Gastroesophageal sphincter (tissue), 4 donors: Measurements from ENCODE around the gene TP53TG5. TPM values are rescaled to one million over a fixed set of nuclear protein-coding genes. Genes with fewer than 3 reads are reported as not detected.

Experiments
- ATAC-seq: fragments of 150-250 bp; one replicate; pipeline ENCODE4 v1.9.1; 2016; ENCODE audit warnings: mild to moderate bottlenecking, moderate library complexity
- H3K27ac ChIP-seq, 4 donors: fragments of 200-600 bp; sonication (generic) in 3 of 4; 1 replicate in 3 of 4; 2 replicates in 1 of 4; pipeline ENCODE4 v1.5.1; 2016 to 2019
- H3K27me3 ChIP-seq: fragments of 200-600 bp; sonication (generic); one replicate; pipeline ENCODE4 v1.5.1; 2019
- H3K36me3 ChIP-seq, 2 donors: fragments of 200-600 bp; sonication (generic); one replicate each; pipeline ENCODE4 v1.5.1; 2019; ENCODE audit warnings: control low read depth in 1 of 2
- H3K4me1 ChIP-seq, 3 donors: fragments of 200-600 bp; sonication (generic); 1 replicate in 2 of 3; 2 replicates in 1 of 3; pipeline ENCODE4 v1.5.1; 2016 to 2019; ENCODE audit warnings: control low read depth in 2 of 3
- H3K4me3 ChIP-seq, 2 donors: fragments of 200-600 bp; sonication (generic); one replicate each; pipeline ENCODE4 v1.5.1; 2019; ENCODE audit warnings: mild to moderate bottlenecking in 1 of 2, moderate library complexity in 1 of 2
- H3K9me3 ChIP-seq, 3 donors: fragments of 200-600 bp; sonication (generic); one replicate each; pipeline ENCODE4 v1.5.1; 2017 to 2019; ENCODE audit warnings: control low read depth in 2 of 3
- CTCF ChIP-seq, 4 experiments: fragments of 200-600 bp in 2 of 4; fragments of 450-650 bp in 2 of 4; sonication (generic) in 1 of 4; IDR thresholded peaks; one replicate each; pipeline ENCODE4 v1.5.1; 2017 to 2019; ENCODE audit warnings: antibody characterized with exemption in 4 of 4, mild to moderate bottlenecking in 2 of 4, moderate library complexity in 2 of 4
- EP300 ChIP-seq: sonication (generic); formaldehyde crosslinking; IDR thresholded peaks from one replicate; pipeline ENCODE4 v1.6.1; 2017; ENCODE audit warnings: antibody characterized with exemption, mild to moderate bottlenecking
- POLR2A ChIP-seq, 2 donors: fragments of 450-650 bp; IDR thresholded peaks; one replicate each; pipeline ENCODE4 v1.6.1; 2017; ENCODE audit warnings: antibody characterized with exemption in 2 of 2, mild to moderate bottlenecking in 2 of 2, moderate library complexity in 1 of 2
- POLR2AphosphoS5 ChIP-seq: sonication (generic); formaldehyde crosslinking; IDR thresholded peaks from one replicate; pipeline ENCODE4 v1.6.1; 2017; ENCODE audit warnings: antibody characterized with exemption
- WGBS, 2 donors: methylation state at CpG; one replicate each; pipeline ENCODE4 v1.1.5; 2018; ENCODE audit warnings: low coverage in 1 of 2; 5-methylcytosine and 5-hydroxymethylcytosine counted together
- total RNA-seq, 4 donors: library from RNA; depleted of rRNA; stranded (reverse); fragments of >200 nt; gene quantifications; one replicate each; pipeline ENCODE4 v1.1.0, GENCODE V29; 2016

TP53TG5 gene
- total RNA-seq, 4 donors from 2014 or later, result not detected

- Histone ChIP-seq H3K4me3 (no peak overlapping the region), H3K27me3 (no peaks in the 10 kb centered on the region), H3K4me1 (peaks cover 0 to 45% (median 13%) of the 10 kb centered on the region in 3 donors), H3K27ac (peak overlapping the region in 1 of 4 donors; percentile 23), H3K9me3 (no peaks in the 10 kb centered on the region), H3K36me3 (peaks cover 4 to 51% of the 10 kb centered on the region in 2 donors)
- 64 to 71% methylated on average over 1 of the region's 1 CpG for WGBS, 2 donors
- no peak for TF ChIP-seq CTCF (IDR thresholded peaks at IDR 0.05)
- ATAC-seq, result no peak
Observed at GRCh38 chr20:45366192-45366591, 11.9 kb downstream of the TP53TG5 start.

- H3K27me3 ChIP-seq, result no peaks in the 10 kb centered on the region
- H3K27ac ChIP-seq, result peak overlapping the region in 2 of 4 donors; percentile 1 to 23
- ATAC-seq, result no peak
- H3K4me1 ChIP-seq, result peaks cover 0 to 45% (median 13%) of the 10 kb centered on the region in 3 donors
- no peak for TF ChIP-seq POLR2AphosphoS5
- TF ChIP-seq EP300, result no peak
- no peak for TF ChIP-seq CTCF (IDR thresholded peaks at IDR 0.05)
- no peak for TF ChIP-seq POLR2A (IDR thresholded peaks at IDR 0.05)
- WGBS, 2 donors, result 60 to 74% methylated on average over 2 to 3 of the region's 5 CpGs
- H3K4me3 ChIP-seq, result no peak overlapping the region
- H3K36me3 ChIP-seq, result peaks cover 4 to 49% of the 10 kb centered on the region in 2 donors
- no peaks in the 10 kb centered on the region for H3K9me3 ChIP-seq
Observed at GRCh38 chr20:45365444-45365970, 12.6 kb downstream of the TP53TG5 start.

GRCh38 chr20:45363611-45364492 is 14.3 kb downstream of the TP53TG5 start:
- H3K27ac ChIP-seq, result peak overlapping the region; percentile 58 to 95 (median 90)
- peak overlapping the region; percentile 38 to 67 for H3K4me3 ChIP-seq
- peaks cover 4 to 38% of the 10 kb centered on the region in 2 donors for H3K36me3 ChIP-seq
- no peaks in the 10 kb centered on the region for H3K9me3 ChIP-seq
- H3K27me3 ChIP-seq, result no peaks in the 10 kb centered on the region
- WGBS, 2 donors, result 30 to 39% methylated on average over 7 of the region's 23 CpGs
- peaks cover 0 to 60% (median 13%) of the 10 kb centered on the region in 3 donors for H3K4me1 ChIP-seq
- TF ChIP-seq POLR2A (IDR thresholded peaks at IDR 0.05) (no peak), POLR2AphosphoS5 (no peak), EP300 (no peak), CTCF (IDR thresholded peaks at IDR 0.05) (no peak)
- ATAC-seq, result no peak

GRCh38 chr20:45362804-45363610 is 15.1 kb downstream of the TP53TG5 start, which contains the start of gene SYS1:
Gene SYS1, plus strand, starts transcription at chr20:45363156. Its CDS starts 376 bp downstream, at chr20:45363532.
- peak; percentile 92 for ATAC-seq
- 0 to 1% methylated on average over 11 to 26 of the region's 55 CpGs for WGBS, 2 donors
- peak; percentile 86 for TF ChIP-seq POLR2AphosphoS5
- no peak for TF ChIP-seq EP300
- peak; percentile 83 to 84 for TF ChIP-seq POLR2A (IDR thresholded peaks at IDR 0.05)
- peak; percentile 81 to 96 (median 91) for TF ChIP-seq CTCF (IDR thresholded peaks at IDR 0.05)
- Histone ChIP-seq H3K27me3 (no peaks in the 10 kb centered on the region), H3K4me3 (peak within 1 kb of the TSS; percentile 38 to 67), H3K36me3 (peaks cover 4 to 29% of the 10 kb centered on the region in 2 donors), H3K4me1 (peaks cover 3 to 69% (median 14%) of the 10 kb centered on the region in 3 donors), H3K27ac (peak within 1 kb of the TSS; percentile 71 to 95 (median 90)), H3K9me3 (no peaks in the 10 kb centered on the region)
